T1000 (cell line): Measurements from ENCODE around the gene TLE2.

Experiments
- DNase-seq: peaks from one replicate; lab custom pipeline; 2025; ENCODE audit warnings: mixed read lengths; lab: John Stamatoyannopoulos, UW

Gene TLE2

GRCh38 chr19:2949939-2950285, 79.2 kb downstream of the TLE2 start:
- DNase-seq: no peak
